GM19351 (cell line): ENCODE data around the gene GPR37.
A peak's percentile ranks its signal among the peaks of the same experiment; 100 is the strongest.

Source experiments
- ATAC-seq: cut with Tn5 transposase; IDR thresholded peaks from one replicate; pipeline ENCODE4 v1.9.1; 2021; ENCODE audit warnings: mild to moderate bottlenecking, moderate library complexity; ENCODE audit not compliant: unreplicated experiment

GPR37 gene

GRCh38 chr7:124781418-124781817, 15.8 kb upstream of the GPR37 start:
- no peak for ATAC-seq

DNA sequence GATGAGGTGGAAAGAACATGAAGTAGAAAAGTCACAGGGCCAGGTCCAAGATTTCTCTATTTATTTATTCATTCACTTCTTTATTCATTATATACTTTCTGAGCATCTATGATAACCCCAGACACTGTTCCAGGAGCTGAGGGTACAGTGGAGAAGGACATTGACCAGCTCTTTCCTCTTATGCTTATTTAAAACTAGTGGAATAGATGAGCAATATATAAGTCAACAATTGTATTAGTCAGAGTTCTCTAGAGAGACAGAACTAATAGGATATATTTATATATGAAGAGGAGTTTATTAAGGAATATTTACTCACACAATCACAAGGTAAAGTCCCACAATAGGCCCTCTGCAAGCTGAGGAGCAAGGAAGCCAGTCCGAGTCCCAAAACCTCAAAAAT, 15.0 kb upstream of the GPR37 start:
- ATAC-seq, result no peak

DNA sequence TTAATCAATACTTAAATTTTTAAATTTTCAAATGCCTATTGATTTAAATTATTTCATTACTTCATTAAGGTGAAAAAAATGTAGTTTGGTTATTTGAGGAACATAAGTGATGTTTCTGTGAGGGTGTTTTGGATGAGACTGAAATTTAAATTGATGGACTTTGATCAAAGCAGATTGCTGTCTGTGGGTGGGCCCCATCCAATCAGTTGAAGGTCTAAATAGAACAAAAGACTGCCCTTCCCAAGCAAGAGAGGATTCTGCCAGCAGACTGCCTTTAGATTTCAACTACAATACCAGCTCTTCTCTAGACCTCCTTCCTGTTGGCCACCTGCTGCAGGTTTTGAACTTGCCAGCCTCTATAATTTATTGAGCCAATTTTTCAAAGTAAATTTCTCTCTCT, 14.5 kb upstream of the GPR37 start:
- no peak for ATAC-seq

DNA sequence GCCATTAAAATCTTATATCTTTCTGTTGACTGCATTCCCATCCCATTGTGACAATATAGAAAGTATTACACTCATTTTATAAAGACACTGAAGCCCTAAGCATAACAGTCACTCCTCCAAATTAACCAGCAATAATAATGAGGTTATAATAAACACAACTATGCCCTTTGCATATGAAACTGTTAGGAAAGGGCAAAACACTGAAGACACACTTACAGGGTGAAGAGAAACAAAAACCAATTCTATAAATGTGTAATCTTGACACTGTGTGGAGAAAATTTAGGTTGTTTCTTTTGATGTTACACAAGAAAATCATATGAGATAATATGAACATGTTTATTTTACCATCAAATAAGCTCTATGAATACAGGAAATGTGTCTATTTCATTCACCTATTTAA, 14.0 kb upstream of the GPR37 start:
- ATAC-seq, result peak; percentile 31

- peak; percentile 63 for ATAC-seq
Measured at GRCh38 chr7:124779194-124779593, 13.6 kb upstream of the GPR37 start.

DNA sequence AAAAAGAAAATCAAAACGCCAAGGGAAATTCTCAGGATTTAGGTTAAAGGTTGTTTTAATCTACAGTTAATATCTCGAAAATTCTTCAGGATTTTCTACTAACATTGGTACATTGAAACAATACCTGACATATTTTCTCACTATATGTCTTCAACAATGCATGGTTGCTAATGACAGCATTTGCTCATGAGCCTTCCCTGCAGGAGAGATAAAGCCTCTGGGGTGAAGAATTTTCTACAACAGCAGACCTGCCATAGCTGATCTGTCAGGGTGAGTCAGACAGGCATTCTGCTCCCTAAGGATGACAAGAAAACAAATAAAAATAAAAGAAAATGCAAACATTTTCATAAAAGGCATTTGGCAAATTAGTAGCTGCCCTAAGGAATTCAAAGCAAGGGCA, 11.7 kb upstream of the GPR37 start:
- no peak for ATAC-seq

GRCh38 chr7:124776153-124776552, 10.6 kb upstream of the GPR37 start:
- ATAC-seq, result no peak

DNA sequence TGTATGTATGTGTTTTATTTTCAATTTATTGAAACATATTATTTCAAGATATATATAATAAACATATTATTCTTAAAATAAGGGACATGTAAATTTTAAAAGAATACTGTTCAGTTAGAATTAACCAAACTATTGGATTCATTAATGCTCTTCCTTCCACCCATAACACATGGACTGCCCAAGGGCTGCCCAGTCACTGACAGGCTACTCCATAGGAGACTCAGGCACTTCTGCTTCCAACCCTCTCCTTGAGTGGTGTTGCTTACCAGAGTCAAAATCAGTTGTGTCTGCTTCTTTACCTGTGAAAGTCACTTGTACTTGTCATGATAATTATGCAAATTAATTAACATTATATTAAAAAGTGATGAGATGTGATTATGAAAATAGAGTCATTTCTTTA, 9.8 kb upstream of the GPR37 start:
- no peak for ATAC-seq

DNA sequence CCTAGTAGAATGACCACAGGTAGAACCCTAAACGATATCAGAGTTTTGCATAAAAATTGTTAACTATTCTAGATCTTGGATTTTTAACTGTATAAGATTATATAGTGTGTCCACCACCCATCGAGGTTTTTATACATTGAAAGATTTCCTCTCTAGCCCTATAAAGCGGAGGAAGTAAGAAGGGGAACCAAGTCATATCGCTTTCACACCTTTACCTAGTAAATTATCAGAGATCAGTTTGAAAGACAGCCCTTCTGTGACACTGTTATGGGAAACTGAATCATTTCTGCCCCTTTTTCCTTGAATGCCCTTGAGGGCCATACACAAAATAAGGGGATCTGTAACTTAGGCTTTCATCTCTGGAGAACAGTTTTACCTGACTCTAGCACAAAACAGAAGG, 8.3 kb upstream of the GPR37 start:
- peak; percentile 44 for ATAC-seq

- no peak for ATAC-seq
Measured at GRCh38 chr7:124773339-124773738, 7.7 kb upstream of the GPR37 start.

DNA sequence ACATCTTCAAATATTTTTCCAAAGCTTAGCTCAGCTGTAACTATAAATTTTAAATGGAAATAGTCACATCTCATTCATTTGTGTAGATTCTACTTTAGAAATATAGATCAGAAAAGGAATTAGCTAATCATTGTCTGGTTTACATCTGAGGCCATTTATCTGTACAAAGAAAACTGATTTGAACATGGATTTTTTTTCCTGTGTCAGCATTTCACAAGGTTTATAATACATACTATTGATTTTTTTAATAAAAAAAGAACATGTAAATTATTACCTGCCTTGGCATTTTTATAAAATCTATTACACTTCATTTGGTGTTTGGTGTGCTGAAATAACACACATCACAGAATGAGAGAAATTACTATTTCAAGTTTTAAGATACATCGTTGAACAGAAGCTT, 3.5 kb upstream of the GPR37 start:
- no peak for ATAC-seq

DNA sequence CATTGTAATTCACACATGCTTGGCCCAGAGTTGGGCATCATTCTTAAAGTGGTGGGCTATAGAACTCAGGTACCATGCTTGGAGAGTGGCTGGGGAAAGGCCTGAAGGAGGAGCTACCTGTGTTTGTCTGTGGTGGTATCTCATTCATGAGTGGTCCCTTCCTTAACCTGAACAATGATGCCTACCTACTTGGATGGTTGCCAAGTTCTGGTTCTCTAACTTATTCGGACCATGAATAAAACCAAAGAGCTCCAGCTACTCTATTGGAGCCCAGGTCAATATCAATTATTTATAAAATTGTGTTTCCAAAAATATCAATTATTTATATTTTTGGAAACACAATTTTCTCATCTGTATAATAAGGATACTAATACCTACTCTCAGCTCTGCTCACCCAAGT, 2.9 kb upstream of the GPR37 start:
- no peak for ATAC-seq

DNA sequence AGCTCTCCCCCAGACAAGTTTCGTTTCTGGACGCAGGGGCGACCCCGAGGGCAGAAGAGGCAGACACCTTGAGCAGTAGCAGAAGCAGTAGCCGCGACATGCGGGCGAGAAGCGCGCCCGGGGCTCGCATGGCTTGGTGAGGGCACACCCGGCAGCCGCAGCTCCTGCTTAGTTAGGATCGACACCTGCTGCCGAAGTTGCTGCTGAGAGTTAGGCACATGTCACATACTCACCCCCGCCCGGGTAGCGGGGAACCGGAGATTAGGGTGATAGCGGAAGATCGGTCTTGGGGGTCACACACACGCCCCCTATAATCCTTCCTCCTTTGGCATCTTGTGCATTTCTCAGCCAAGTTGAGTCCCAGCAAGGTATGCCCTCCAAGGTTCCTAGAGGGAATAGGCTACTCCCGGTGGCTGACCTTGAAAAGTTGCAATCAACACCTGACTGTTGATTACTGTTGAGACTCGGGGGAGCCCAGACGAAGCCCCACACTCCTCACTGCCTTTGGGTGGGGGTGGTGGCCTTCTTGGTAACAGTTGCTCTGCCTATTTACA, 668 bp downstream of the GPR37 start:
- peak; percentile 41 for ATAC-seq

DNA sequence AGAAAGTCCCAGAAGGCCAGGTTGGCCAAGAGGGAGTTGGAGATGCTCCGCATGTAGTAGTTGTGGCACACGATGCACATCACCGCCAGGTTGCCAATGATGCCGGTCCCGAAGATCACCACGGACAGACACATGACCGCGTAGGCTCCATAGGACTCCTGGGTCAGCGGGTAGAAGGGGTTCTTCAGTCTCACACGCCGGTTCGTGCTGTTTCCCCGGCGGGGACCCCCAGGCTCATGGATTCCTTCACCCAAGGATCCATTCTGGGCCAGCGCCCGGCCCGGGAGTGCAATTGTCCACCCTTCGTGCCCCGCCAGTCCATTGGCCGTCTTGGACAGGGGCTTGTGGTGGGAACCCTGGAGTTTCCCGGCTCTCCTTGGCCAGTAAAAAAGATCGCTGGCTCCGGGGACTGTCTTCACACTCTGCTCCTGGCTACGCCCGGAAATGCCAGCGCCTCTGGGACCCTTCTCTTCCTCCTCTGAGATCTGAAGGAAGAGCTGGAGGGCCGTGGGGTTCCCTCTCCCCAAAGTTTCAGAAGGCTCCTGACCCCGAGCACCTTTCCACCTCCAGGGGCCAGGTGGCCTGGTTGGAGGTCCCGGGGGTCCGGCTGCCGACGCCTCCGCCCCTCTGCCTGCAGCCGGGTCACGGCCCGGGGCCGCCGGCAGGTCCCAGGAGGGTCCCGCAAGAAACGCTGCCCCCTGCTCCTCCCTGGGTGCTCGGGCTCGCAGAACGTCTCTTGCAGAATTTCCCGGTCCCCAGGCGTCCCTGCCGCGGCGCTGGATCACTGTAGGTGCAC, 1.3 kb downstream of the GPR37 start:
- ATAC-seq, result no peak

- ATAC-seq, result no peak
Measured at GRCh38 chr7:124762611-124763143, 2.9 kb downstream of the GPR37 start.

GRCh38 chr7:124761164-124761715, 4.4 kb downstream of the GPR37 start:
- no peak for ATAC-seq

GRCh38 chr7:124758327-124758726, 7.3 kb downstream of the GPR37 start:
- no peak for ATAC-seq

GRCh38 chr7:124754576-124755268, 10.9 kb downstream of the GPR37 start:
- no peak for ATAC-seq

- no peak for ATAC-seq
Measured at GRCh38 chr7:124752310-124752709, 13.3 kb downstream of the GPR37 start.

GRCh38 chr7:124751027-124751426, 14.6 kb downstream of the GPR37 start:
- no peak for ATAC-seq

- ATAC-seq, result no peak
Measured at GRCh38 chr7:124747072-124747471, 18.5 kb downstream of the GPR37 start.

GRCh38 chr7:124738639-124739038, 27.0 kb downstream of the GPR37 start:
- no peak for ATAC-seq
